Peyer's patch (tissue), 4 donors: Measurements from ENCODE around the gene SGSM2.

Source experiments
- CTCF ChIP-seq, 6 experiments: fragments of 450-650 bp in 4 of 6; fragments of 200-600 bp in 2 of 6; sonication (generic) in 1 of 6; IDR thresholded peaks; one replicate each; pipeline ENCODE4 v1.5.1; 2017 to 2019; ENCODE audit warnings: antibody characterized with exemption in 6 of 6, mild to moderate bottlenecking in 3 of 6, moderate library complexity in 1 of 6
- POLR2A ChIP-seq, 2 donors: fragments of 450-650 bp; IDR thresholded peaks; one replicate each; pipeline ENCODE4 v1.5.1; 2017; ENCODE audit warnings: antibody characterized with exemption in 2 of 2, mild to moderate bottlenecking in 2 of 2, moderate library complexity in 2 of 2

DNA sequence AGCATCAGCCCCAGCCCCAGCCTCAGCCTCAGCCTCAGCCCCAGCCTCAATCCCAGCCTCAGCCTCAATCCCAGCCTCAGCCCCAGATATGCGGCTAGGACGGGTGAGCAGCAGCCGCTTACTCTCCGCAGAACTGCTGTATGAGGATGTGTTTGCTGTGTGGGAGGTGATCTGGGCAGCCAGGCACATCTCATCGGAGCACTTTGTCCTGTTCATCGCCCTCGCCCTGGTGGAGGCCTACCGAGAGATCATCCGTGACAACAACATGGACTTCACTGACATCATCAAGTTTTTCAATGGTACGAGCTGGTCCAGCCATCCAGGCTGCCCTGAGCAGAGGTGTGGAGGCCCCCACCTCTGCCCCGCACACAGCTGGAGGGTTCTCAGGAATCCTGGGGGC is 41.6 kb downstream of the SGSM2 start:
- TF ChIP-seq CTCF (IDR thresholded peaks at IDR 0.05): no peak
- TF ChIP-seq POLR2A (IDR thresholded peaks at IDR 0.05): no peak
